Peyer's patch (tissue), 4 donors: ENCODE data around the gene GADL1. TPM values are rescaled to one million over a fixed set of nuclear protein-coding genes. Genes with fewer than 3 reads are reported as not detected.

Experiments used
- DNase-seq, 3 donors: peaks; one replicate each; pipeline ENCODE4 v3.0.0-alpha.2; 2017 to 2019
- H3K27ac ChIP-seq, 4 donors: fragments of 200-600 bp; sonication (generic); one replicate each; pipeline ENCODE4 v1.5.1; 2016 to 2019
- H3K27me3 ChIP-seq, 2 donors: fragments of 200-600 bp; sonication (generic); one replicate each; pipeline ENCODE4 v1.5.1; 2019
- H3K36me3 ChIP-seq, 3 donors: fragments of 200-600 bp; sonication (generic); one replicate each; pipeline ENCODE4 v1.5.1; 2016 to 2019
- H3K4me1 ChIP-seq, 4 donors: fragments of 200-600 bp; sonication (generic); one replicate each; pipeline ENCODE4 v1.5.1; 2016 to 2019
- H3K4me3 ChIP-seq, 4 donors: fragments of 200-600 bp; sonication (generic); 1 replicate in 3 of 4; 2 replicates in 1 of 4; pipeline ENCODE4 v1.5.1; 2016 to 2019; ENCODE audit warnings: mild to moderate bottlenecking in 1 of 4
- H3K9me3 ChIP-seq, 4 donors: fragments of 200-600 bp; sonication (generic); one replicate each; pipeline ENCODE4 v1.5.1; 2016 to 2019; ENCODE audit warnings: mild to moderate bottlenecking in 1 of 4
- CTCF ChIP-seq, 6 experiments: fragments of 450-650 bp in 4 of 6; fragments of 200-600 bp in 2 of 6; sonication (generic) in 1 of 6; IDR thresholded peaks; one replicate each; pipeline ENCODE4 v1.5.1; 2017 to 2019; ENCODE audit warnings: antibody characterized with exemption in 6 of 6, mild to moderate bottlenecking in 3 of 6, moderate library complexity in 1 of 6
- POLR2A ChIP-seq, 2 donors: fragments of 450-650 bp; IDR thresholded peaks; one replicate each; pipeline ENCODE4 v1.5.1; 2017; ENCODE audit warnings: antibody characterized with exemption in 2 of 2, mild to moderate bottlenecking in 2 of 2, moderate library complexity in 2 of 2
- total RNA-seq, 4 donors: library from RNA; depleted of rRNA; stranded (reverse); fragments of >200 nt; gene quantifications; one replicate each; pipeline ENCODE4 v1.1.0, GENCODE V29; 2016

Gene GADL1
- total RNA-seq, 4 donors from 2014 or later, result not detected

GRCh38 chr3:30915782-30916181 is 21.3 kb upstream of the GADL1 start:
- no peak overlapping the region for H3K4me3 ChIP-seq
- no peaks in the 10 kb centered on the region for H3K27me3 ChIP-seq
- no peak overlapping the region for H3K27ac ChIP-seq
- no peak for DNase-seq
- no peaks in the 10 kb centered on the region for H3K36me3 ChIP-seq
- peaks cover 0 to 6% (median 0%) of the 10 kb centered on the region in 4 donors for H3K9me3 ChIP-seq
- TF ChIP-seq POLR2A (IDR thresholded peaks at IDR 0.05) (no peak), CTCF (IDR thresholded peaks at IDR 0.05) (no peak)
- no peaks in the 10 kb centered on the region for H3K4me1 ChIP-seq

- no peak for DNase-seq
- no peaks in the 10 kb centered on the region for H3K9me3 ChIP-seq
- no peak overlapping the region for H3K4me3 ChIP-seq
- H3K27me3 ChIP-seq, result no peaks in the 10 kb centered on the region
- no peaks in the 10 kb centered on the region for H3K4me1 ChIP-seq
- no peaks in the 10 kb centered on the region for H3K36me3 ChIP-seq
- TF ChIP-seq POLR2A (IDR thresholded peaks at IDR 0.05) (no peak), CTCF (IDR thresholded peaks at IDR 0.05) (no peak)
- no peak overlapping the region for H3K27ac ChIP-seq
Observed at GRCh38 chr3:30914696-30915095, 20.2 kb upstream of the GADL1 start.

GRCh38 chr3:30913176-30913575 is 18.7 kb upstream of the GADL1 start:
- Histone ChIP-seq H3K4me3 (no peak overlapping the region), H3K9me3 (no peaks in the 10 kb centered on the region), H3K4me1 (no peaks in the 10 kb centered on the region), H3K27me3 (no peaks in the 10 kb centered on the region), H3K36me3 (no peaks in the 10 kb centered on the region), H3K27ac (no peak overlapping the region)
- no peak for DNase-seq
- TF ChIP-seq POLR2A (IDR thresholded peaks at IDR 0.05) (no peak), CTCF (IDR thresholded peaks at IDR 0.05) (no peak)

GRCh38 chr3:30912301-30912700 is 17.8 kb upstream of the GADL1 start:
- no peak for DNase-seq
- Histone ChIP-seq H3K27ac (no peak overlapping the region), H3K27me3 (no peaks in the 10 kb centered on the region), H3K4me3 (no peak overlapping the region), H3K36me3 (no peaks in the 10 kb centered on the region), H3K4me1 (no peaks in the 10 kb centered on the region), H3K9me3 (no peaks in the 10 kb centered on the region)
- no peak for TF ChIP-seq POLR2A (IDR thresholded peaks at IDR 0.05)
- no peak for TF ChIP-seq CTCF (IDR thresholded peaks at IDR 0.05)

- no peaks in the 10 kb centered on the region for H3K36me3 ChIP-seq
- TF ChIP-seq POLR2A (IDR thresholded peaks at IDR 0.05), result no peak
- no peak for DNase-seq
Observed at GRCh38 chr3:30908456-30909037, 14.1 kb upstream of the GADL1 start.

GRCh38 chr3:30904996-30905395 is 10.5 kb upstream of the GADL1 start:
- no peak for TF ChIP-seq POLR2A (IDR thresholded peaks at IDR 0.05)
- TF ChIP-seq CTCF (IDR thresholded peaks at IDR 0.05), result no peak
- DNase-seq, result no peak
- Histone ChIP-seq H3K9me3 (no peaks in the 10 kb centered on the region), H3K4me3 (no peak overlapping the region), H3K27me3 (no peaks in the 10 kb centered on the region), H3K27ac (no peak overlapping the region), H3K4me1 (no peaks in the 10 kb centered on the region), H3K36me3 (no peaks in the 10 kb centered on the region)

More at GRCh38 chr3:30908456-30909037, 14.1 kb upstream of the GADL1 start:
- Histone ChIP-seq H3K27me3 (no peaks in the 10 kb centered on the region), H3K4me3 (no peak overlapping the region), H3K4me1 (no peaks in the 10 kb centered on the region), H3K27ac (no peak overlapping the region), H3K9me3 (no peaks in the 10 kb centered on the region)
